Endothelial cell of umbilical vein (primary cell): Measurements from ENCODE around the gene LDLRAD4.
"Not testable (repeated sequence)": the region's sequence is repeated elsewhere in the genome, so short reads cannot be mapped to it uniquely, and the experiment has no call there.

ENCODE experiments used
- EZH2 ChIP-seq: IDR thresholded peaks from 2 replicates; pipeline ENCODE4 v1.6.1; 2012; ENCODE audit warnings: borderline replicate concordance, low read depth, mild to moderate bottlenecking, moderate library complexity, low read length, inconsistent platforms; ENCODE audit not compliant: severe bottlenecking
- FOS ChIP-seq: IDR thresholded peaks from 2 replicates; pipeline ENCODE4 v1.6.1; 2011; ENCODE audit warnings: mild to moderate bottlenecking, low read length, moderate library complexity, borderline replicate concordance; ENCODE audit not compliant: insufficient read depth
- POLR2A ChIP-seq: IDR thresholded peaks from 2 replicates; pipeline ENCODE4 v1.6.1; 2012; ENCODE audit warnings: low read depth, mild to moderate bottlenecking, control low read depth, low read length
- POLR2AphosphoS5 ChIP-seq: IDR thresholded peaks from 2 replicates; pipeline ENCODE4 v1.6.1; 2012; ENCODE audit warnings: low read depth, mild to moderate bottlenecking, control low read depth, low read length, moderate library complexity; ENCODE audit not compliant: insufficient read depth
- TF ChIP-seq, protein P1 (sequence below), 2 donors: IDR thresholded peaks; 1 replicate in 1 of 2; 2 replicates in 1 of 2; pipeline ENCODE4 v1.5.1; 2011; ENCODE audit warnings: low read length in 2 of 2, mild to moderate bottlenecking in 2 of 2, moderate library complexity in 2 of 2, control low read depth in 1 of 2, inconsistent platforms in 1 of 2, low read depth in 1 of 2; ENCODE audit not compliant: insufficient read depth in 1 of 2; ENCODE audit errors: extremely low read depth in 1 of 2
- TF ChIP-seq, protein P2 (sequence below): IDR thresholded peaks from 2 replicates; pipeline ENCODE4 v1.6.1; 2011; ENCODE audit not compliant: insufficient read depth, insufficient read length

DNA sequence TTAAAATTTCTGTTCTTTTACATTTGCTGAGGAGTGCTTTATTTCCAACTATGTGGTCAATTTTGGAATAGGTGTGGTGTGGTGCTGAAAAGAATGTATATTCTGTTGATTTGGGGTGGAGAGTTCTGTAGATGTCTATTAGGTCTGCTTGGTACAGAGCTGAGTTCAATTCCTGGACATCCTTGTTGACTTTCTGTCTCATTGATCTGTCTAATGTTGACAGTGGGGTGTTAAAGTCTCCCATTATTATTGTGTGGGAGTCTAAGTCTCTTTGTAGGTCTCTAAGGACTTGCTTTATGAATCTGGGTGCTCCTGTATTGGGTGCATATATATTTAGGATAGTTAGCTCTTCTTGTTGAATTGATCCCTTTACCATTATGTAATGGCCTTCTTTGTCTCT, 127.9 kb downstream of the LDLRAD4 start:
- TF ChIP-seq, protein P1, sequence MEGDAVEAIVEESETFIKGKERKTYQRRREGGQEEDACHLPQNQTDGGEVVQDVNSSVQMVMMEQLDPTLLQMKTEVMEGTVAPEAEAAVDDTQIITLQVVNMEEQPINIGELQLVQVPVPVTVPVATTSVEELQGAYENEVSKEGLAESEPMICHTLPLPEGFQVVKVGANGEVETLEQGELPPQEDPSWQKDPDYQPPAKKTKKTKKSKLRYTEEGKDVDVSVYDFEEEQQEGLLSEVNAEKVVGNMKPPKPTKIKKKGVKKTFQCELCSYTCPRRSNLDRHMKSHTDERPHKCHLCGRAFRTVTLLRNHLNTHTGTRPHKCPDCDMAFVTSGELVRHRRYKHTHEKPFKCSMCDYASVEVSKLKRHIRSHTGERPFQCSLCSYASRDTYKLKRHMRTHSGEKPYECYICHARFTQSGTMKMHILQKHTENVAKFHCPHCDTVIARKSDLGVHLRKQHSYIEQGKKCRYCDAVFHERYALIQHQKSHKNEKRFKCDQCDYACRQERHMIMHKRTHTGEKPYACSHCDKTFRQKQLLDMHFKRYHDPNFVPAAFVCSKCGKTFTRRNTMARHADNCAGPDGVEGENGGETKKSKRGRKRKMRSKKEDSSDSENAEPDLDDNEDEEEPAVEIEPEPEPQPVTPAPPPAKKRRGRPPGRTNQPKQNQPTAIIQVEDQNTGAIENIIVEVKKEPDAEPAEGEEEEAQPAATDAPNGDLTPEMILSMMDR (IDR thresholded peaks at IDR 0.05; ENCODE audit: extremely low read depth in 1 of 2, insufficient read depth in 1 of 2, low read depth in 1 of 2, low read length in 2 of 2) = not testable (repeated sequence)
- TF ChIP-seq POLR2AphosphoS5, POLR2A, EZH2, FOS: not testable (repeated sequence)
- TF ChIP-seq, protein P2, sequence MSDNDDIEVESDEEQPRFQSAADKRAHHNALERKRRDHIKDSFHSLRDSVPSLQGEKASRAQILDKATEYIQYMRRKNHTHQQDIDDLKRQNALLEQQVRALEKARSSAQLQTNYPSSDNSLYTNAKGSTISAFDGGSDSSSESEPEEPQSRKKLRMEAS = not testable (repeated sequence)
